GM18520 (cell line): Measurements from ENCODE around the gene POFUT2.

Experiments
- ATAC-seq: cut with Tn5 transposase; IDR thresholded peaks from one replicate; pipeline ENCODE4 v1.9.1; 2021; ENCODE audit not compliant: unreplicated experiment

The POFUT2 gene

DNA sequence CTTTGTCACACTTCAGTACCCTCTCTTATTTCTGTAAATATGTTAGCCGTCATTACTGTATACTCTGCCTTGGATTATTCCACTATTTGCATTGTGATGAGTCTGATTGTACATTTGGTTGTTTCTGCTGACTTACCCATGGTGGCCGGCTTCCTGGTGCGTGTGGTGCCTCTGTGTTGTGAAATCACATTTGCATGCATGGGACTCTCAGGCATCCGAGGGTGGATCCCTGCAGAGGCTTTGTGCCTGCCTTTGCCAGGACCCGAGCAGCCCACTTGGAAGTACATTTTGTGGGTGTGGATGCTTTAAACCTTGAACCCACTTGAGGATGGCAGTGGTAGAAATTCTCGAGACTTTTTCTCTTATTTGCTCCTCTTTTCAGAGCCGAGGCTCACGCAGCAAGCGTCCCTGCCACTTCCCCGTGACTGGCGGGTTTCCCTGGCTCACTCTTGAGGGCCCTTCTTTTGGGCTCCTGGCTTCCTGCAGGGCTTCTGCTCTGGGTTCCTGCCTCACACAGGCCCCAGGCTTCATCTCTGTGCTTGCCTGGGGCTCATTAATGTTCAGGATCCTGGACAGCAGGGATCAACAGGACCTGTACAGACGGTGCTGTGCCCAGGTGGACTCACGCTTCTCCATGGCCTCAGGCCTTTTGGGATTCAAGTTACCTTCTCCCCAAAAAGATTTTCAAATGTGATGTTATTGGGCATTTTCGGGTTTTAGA lies 36.6 kb downstream of the POFUT2 start:
- ATAC-seq, result no peak

DNA sequence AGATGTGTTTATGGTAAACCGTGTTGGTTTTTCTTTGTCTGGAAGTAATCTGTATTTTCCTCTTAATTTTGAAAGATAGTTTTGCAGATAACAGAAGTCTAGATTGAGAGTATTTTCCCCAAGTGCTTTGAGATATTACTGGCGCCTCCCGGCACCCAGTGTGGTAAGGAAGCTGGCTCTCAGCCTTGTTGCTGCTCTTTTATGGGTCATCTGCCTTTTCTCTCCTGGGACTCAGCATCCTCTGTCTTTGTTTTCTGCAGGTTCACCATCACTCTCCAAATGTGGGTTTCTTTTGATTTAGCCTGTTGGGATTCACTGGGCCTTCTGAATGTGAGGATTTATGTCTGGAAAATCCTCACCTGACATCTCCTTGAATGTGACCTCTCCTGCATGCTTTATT lies 37.4 kb downstream of the POFUT2 start:
- ATAC-seq, result no peak

DNA sequence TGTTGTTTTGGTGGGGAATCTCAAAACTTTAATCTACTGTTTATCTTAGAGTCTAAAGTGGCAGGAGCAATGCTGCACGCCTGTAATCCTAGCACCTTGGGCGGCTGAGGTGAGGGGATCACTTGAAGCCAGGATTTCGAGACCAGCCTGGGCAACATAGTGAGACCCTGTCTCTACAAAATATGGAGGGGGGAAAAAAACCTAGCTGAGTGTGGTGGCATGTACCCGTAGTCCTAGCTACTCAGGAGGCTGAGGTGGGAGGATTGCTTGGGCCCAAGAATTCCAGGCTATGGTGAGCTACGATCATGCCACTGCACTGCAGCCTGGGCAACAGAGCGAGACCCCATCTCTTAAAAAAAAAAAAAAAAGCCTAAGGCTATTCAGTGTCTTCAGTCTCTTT lies 38.1 kb downstream of the POFUT2 start:
- ATAC-seq, result no peak

DNA sequence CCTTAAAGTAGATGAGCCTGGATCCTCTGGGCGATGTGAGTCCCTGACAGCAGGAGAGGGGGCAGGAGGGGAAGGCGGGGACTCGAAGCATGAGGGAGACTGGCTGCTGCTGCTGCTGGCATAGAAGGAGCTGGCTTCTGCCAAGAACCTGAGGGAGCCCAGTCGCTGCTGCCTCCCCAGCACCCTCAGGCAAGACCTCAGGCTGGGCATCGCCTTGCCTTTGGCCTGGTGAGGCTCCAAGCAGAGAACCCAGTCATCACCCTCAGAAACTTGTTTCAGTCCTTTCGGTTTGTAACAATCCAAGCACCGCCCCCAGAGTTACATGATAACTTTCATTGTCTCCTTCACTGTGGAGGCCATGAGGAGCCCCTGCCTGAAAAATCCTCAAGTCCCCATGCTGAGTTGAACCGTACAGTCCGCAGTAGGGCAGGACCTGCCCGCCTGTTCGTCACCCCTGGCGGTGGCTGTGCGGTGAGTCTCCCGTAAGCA lies 38.8 kb downstream of the POFUT2 start:
- no peak for ATAC-seq

DNA sequence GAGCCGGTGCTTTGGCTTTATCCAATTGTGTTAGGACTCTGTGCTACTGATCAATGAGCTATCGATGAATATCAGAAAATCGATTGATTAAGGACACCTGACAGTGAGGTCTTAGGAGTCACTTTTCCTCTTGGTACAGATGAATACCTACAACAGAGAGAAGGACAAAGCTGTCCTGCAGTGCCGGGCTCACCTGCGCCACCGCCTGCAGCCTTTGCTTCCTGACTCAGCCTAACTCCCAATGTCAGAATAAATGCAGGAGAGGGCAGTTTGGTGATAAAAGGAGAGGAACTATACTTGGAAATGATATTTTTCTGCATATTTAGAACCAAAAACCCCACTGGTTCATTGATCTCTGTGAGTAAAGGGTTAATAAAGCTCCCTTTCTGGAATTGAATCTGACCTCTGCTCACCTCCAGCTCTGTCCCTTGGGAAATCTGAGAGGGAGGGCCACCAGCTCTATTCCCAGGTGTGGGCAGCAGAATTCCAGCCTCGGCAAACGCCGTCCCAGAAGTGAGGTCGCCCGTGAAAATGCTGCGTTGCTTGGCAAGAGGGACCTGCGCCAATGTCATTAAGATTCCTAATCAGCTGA lies 39.3 kb downstream of the POFUT2 start:
- ATAC-seq, result no peak

DNA sequence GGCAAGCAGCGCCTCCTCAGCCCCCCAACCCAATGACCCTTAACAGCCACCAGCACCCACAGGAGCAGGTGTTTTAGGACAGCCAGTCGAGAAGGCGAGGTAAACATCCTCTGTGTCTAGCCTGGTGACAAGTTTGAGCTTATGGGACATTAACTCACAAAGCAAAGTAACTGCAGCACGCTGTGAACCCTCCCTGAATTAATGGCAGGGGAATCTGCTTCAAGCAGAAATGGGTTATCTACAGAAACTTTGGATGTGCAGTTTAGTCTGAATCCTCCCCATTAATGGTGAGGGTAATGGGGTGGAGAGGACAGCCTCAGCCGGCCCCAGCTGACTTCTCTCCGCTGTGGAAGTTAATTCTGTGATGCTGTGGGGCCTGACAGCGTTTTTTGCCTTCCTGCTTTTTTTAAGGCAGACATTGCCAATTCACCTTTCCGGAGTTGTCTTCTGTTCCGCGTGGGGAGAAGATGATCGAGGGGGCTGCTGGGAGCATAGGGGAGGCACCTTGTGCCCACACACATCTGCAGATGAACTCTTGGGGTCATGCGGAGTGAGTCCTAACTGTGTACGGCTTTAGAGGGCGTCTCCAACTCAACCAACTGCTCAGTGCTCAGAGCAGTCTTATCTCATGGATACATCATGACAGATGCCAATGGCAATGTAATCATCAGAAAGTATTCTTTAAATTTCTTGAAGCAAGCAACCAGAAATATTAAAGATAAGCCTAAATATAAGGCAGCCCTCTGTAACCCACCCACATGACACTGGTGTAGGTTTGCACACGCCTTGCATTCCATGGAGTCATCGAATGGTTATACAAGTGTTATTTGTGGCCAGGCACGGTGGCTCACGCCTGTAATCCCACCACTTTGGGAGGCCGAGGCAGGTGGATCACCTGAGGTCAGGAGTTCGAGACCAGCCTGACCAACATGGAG lies 41.0 kb downstream of the POFUT2 start:
- no peak for ATAC-seq

DNA sequence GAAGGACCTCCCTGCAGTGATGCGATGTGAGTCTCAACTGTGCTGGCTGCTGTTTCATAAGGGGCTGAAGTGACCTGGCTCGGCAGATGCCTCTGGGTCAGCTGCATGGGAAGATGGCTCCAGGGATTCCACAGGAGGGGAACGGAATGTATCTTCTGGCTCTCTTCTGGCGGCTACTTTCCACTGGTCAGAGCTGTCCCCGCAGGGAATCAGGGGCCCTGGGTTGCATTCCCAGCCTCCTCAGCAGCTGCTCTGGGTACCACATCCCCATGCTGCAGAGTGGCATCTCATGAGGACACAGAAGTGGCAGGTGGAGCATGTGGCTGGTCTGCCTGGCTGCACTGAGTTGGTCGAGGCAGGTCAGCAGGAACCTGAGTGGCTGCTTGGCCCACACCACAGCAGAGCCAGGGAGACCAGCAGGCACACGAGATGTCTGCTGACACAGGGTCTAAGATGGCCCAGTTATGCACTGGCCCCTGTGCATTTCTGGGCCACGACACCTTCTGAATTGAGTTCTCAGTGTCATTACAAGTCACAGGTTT lies 42.8 kb downstream of the POFUT2 start:
- ATAC-seq, result no peak

DNA sequence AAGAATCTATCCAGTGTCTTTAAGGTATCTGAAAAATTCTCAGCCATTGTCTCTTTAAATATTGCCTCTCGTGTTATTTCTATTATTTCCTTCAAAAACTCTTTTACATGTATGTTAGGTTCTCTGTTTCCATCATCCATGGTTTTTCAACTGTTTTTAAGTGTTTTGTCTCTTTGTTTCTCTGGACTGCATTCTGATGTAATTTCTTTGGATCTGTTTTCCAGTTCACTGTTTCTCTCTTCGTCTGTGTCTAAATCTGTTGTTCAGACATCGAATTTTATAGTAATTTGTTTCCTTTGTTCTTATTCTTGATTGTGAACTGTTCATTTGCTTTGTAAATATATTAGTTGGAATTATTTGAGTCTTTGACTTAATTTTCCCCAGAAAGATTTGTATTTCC lies 44.1 kb downstream of the POFUT2 start:
- ATAC-seq, result no peak

DNA sequence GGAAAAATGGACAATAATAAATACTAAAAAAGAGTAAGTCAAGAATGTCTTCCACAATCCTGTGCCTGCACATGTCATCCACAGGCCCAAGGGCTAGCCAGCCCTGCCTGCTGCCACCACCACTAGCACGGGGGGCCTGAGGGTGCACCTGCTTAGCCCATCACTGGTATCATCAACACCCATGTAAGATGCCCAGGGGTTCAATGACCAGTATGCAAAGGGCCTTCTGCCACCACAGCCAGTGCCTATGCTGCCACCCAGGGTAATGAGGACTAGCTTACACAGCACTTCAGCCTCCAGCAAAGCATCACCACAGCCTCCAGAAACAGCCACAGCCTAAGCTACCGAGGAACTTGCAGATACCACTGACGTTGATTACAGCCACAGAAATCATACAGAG lies 46.3 kb downstream of the POFUT2 start:
- ATAC-seq, result no peak

DNA sequence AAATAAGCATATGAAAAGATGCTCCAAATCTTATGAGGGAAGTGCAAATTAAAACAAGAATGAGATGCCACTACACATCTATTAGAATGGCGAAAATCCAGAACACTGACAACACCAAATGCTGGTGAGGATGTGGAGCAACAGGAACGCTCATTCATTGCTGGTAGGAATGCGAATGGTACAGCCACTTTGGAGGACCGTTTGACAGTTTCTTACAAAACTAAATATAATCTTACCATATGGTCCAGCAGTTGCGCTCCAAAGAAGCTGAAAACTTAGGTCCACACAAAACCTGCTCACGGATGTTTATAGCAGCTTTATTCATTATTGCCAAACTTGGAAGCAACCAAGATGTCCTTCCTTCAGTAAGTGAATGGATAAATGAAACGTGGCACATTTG lies 50.3 kb downstream of the POFUT2 start:
- ATAC-seq, result no peak

DNA sequence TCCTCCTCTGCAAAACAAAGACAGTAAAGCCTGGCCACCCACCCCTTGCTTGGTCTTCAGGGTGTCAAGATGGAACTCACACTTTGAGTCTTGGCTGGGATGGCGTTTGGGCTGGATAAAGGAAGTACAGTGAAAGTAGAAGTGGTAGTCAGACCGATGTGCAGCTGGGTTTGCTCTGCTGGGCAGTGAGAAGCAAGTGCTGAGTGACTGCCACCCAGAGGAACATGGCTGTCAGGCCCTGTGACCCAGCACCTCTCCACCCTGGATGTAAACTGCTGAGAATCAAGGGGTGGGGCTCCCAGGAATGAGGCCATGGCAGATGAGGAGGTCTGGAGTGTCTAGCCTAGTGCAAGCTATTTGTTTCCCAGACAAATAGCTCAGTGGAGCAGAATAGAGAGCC lies 51.2 kb downstream of the POFUT2 start:
- ATAC-seq, result no peak

DNA sequence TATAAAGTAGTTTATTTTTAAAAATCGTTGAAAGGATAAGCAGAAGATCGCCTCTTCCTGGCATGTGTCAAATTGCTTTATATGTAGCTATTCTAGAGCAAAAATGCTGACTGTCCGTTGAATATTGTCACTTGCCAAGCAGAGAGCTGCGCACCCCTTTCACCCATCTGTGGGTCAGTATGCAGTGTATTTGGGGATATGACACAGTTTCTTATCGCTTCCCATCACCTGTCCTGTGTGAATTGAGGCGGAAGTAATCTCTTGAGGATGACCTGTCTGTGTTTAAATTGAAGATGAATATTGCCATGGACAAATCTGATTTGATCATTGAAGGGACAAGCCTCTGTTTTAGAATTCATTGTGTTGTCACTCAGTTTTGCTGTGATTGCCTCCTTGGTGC lies 52.2 kb downstream of the POFUT2 start:
- no peak for ATAC-seq

DNA sequence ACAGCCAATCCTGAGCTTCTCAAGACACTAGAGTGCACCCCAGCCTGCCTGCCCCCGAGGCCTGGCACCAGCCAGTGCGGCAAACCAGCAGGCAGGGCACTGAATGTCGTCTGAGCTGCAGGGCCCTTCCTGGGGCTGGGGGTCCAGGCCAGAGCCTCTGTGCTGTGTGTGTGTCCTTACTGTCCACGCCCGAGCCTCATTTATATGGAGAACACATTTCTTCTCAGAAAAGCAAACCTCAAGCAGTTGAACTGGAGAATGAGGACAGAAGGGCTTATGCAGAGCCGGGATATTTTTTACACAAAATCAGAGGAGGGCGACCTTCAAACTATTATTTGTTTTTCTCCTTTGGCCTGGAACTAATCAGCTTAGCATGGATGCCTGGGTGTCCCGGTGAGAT lies 52.7 kb downstream of the POFUT2 start:
- no peak for ATAC-seq

DNA sequence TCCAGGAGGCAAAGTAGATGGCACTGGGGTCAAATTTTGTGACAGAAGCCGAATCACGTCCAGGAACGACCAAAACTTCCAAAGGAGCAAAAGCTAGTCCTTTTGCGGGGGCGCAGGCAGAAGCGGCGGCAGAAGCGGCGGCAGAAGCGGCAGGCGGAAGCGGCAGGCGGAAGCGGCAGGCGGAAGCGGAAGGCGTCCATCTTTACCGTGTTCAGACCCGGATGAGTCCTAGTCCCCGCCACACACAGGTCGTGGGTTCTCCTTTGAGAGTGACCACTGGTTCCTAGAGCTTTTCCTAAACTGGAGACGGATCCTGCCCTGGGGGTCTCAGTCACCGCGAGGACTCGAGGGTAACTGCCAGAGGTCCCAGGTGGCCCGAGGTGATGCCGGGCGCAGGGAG lies 53.6 kb downstream of the POFUT2 start:
- no peak for ATAC-seq

DNA sequence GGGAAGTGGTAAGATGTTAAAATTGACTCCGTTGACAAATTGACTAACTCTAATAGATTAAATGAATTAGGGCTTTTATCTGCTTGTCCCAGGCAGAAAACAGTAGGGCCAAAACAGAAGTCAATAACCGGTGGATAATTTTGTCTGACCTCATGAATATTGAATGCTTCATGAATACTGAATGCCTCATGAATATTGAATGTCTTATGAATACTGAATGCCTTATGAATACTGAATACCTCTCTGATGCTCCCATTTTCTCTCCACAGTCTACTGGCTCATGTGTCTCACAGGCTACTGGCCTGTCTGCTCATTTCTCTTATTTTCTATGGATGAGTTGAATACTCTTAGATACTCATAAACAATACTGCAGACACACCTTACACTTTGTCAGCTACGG lies 56.0 kb downstream of the POFUT2 start:
- ATAC-seq, result no peak

DNA sequence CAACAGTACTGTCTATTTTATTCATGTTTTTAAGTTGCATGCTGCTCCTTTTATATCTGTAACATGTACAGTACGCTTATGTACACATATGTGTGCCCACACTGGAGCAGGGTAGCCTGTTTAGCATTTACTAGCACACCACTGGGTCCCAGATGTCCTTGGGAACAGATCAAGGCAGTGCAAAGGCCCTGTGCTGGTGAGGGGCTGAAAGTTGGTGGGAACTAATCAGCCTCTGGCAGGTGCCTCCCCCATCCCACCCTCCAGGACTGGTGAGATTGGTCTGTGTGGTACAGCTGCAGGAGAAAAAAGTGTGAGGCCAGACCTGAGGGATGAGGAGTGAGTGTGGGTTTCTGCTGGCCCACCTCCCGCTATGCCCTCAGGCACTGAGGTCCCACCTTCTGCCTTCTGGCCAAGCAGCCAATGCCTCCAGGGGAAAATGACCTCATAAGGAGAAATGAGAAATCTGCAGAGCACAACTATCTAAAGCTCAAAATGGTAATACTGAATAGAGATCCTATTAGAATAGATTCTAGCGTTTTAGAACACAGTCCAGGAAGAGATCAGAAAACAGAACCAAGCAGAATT lies 58.9 kb downstream of the POFUT2 start:
- no peak for ATAC-seq

DNA sequence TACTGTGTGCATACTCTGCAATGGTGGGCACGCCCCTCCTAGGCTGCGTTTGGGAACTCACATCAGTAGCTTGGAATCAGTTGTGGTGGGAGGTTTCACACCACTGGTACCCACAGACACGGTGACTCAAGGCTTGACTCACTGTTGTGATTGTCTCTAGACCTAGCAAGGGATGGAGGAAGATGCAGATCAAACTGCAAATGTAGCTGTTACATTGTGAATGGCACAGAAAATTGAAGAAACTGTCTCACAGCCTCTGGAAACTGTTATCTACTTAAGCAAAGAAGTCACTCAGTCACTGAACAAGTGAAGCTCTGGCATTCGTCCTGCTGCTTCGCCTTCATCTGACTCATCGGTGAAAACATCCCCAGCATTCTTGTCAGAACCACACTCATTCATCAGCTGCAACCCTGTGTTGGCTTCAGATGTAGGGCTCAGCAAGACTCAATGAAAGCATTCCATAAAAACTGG lies 59.5 kb downstream of the POFUT2 start:
- no peak for ATAC-seq

DNA sequence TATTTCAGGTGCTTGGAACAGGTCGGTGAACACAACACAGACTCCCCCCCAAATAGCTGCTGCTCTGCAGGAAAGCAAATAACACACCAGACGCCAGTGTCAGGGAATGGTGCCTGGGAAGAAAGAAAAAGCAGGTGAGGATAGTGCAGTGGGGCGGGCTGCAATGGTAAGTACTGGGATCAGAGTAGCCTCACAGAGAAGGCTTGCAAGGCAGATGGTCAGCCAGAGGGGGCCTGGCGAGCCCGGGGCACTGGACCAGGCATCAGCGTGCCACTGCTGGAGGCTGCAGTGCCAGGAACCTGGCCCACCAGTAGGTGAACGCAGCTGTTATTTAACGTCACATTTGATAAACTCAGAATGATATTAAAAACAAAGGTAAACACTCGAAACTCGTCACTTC lies 60.0 kb downstream of the POFUT2 start:
- ATAC-seq, result no peak

DNA sequence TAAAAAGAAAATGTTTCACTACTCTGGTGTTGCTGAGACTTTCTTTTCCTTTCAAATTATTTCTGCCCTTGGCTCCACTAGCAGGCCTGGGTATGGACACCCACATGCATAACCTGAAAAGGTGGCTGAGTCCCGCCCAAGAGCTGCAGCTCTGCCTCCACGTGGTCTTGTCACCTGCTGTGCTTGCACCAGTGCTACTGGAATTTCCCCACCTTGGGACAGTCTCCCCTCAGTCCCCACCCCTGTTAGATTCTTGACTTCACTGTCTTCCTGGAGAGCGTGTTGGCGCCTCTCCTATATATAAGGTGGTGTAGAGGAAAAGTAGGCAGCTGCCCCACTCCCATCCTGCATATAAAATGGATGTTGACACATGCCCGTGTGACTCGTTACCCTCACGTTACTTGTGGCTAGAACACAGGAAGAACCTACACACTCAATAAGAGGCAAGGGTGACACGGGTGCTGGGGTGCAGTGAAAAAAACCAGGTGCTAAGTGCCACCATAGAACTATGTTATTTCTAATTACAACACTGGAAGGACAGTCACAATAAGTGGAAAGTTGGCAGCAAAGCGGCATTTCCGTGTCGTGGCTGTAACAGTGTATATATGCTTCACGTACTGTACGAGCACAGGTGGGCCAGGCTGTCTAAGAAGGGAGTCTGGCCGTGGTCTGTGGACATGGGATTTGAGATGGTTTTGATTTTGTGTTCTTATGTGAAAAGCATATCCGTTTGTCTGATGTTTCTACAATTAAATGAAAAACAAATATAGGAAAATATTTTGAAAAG lies 61.0 kb downstream of the POFUT2 start:
- ATAC-seq, result no peak

DNA sequence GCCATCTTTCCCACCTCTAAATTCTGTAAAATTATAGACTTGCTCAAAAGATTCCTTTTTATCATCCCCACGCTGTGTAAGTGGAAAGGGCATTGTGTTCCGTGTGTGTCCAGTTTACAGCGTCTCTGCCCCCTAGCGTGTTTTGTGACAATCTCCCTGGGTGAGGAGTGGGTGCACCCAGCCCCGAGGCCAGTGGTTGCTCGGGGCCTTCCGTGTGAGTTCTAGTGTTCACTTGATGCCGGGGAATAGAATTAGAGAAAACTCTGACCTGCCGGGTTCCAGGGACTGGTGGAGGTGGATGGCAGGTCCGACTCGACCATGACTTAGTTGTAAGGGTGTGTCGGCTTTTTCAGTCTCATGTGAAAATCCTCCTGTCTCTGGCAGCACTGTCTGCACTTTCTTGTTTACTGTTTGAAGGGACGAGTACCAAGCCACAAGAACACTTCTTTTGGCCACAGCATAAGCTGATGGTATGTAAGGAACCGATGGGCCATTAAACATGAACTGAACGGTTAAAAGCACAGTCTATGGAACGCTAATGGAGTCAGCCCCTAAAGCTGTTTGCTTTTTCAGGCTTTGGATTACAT lies 61.9 kb downstream of the POFUT2 start:
- no peak for ATAC-seq
